GM12873 (cell line): ENCODE data around the gene BRPF1.

ENCODE experiments used
- CTCF ChIP-seq: IDR thresholded peaks from 2 replicates; pipeline ENCODE4 v1.5.1; 2012; ENCODE audit warnings: low read depth, mild to moderate bottlenecking, moderate library complexity, low read length, control low read depth; ENCODE audit not compliant: insufficient read depth; ENCODE audit errors: missing control alignments

The BRPF1 gene

GRCh38 chr3:9703240-9703639, 28.3 kb upstream of the BRPF1 start:
- no peak for TF ChIP-seq CTCF

GRCh38 chr3:9703736-9704346, 27.7 kb upstream of the BRPF1 start, which contains the start of gene CPNE9:
Gene CPNE9 (plus strand): TSS chr3:9703833. CDS start chr3:9703997, 164 bp downstream.
- no peak for TF ChIP-seq CTCF

DNA sequence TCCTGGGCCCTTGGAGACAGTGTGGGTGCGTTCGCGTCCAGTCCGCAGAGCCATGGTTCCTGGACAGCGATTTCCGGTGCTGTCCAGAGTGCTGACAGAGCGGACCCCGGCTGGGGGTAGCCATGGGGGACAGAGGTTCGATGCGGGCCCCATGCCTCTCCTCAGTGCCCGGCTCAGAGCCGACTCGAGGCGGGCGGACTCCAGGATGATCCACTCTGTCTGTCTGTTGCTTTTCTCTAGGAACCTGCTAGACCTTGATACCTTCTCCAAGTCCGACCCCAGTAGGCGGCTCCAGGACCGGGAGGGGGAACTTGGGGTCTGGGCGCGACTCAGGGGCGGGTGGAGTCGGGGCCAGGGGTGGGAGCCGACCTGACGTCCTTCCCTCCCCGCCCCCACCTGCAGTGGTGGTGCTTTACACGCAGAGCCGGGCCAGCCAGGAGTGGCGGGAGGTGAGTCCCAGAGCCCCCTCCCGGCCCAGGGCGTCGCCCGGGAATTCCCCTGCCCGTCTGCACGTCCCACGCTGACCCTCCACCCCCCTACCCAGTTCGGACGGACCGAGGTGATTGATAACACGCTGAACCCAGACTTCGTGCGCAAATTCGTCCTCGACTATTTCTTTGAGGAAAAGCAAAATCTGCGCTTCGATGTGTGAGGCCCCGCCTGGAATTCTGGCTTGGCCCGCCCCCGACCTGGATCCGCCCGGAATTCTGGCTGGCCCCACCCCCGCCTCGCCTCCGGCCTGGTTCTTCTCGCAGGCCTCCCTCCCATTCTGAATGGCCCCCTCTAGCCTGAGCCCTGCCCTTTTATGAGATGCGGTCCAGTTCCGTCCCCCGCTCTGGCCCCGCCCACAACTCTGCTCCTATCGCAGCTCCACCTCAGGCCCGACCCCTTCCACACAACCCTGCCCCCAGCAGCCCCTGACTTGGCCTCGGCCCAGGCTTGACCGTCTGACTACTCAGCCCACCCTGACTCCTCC, 26.9 kb upstream of the BRPF1 start:
- TF ChIP-seq CTCF: no peak

- TF ChIP-seq CTCF: no peak
These were observed 21.3 kb upstream of the BRPF1 start for GRCh38 chr3:9710174-9710739.

DNA sequence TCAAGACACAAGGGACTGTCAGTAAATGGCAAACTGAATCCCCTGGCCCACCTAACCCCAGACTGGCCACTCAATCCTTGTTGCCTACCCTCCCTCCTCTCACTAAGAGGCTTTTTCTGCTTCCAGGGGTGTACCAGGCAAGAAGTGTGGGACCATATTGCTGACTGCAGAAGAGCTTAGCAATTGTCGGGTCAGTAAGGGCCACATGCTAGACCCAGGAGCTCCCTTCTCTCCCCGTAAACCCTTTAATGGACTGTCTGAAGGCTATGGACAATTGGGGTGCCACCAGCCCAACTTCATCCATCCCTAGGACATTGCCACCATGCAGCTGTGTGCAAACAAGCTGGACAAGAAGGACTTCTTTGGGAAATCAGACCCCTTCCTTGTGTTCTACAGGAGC, 19.1 kb upstream of the BRPF1 start:
- no peak for TF ChIP-seq CTCF

DNA sequence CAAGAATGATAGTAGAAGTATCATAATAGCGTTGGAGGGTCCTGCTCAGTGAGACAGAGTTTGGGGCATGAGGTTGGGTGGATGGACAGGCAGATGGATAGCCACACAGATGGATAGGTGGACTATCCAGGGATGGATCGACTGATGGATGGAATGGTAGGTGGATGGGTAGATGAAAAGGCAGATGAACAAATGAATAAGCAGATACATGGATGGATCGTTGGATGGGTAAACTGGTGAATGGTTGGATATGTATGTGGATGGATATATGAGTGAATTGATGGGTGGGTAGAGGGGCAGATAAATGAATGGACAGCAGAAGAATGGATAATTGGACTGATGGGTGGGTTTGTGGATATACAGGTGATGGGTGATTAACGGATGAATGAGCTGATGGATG, 18.4 kb upstream of the BRPF1 start:
- no peak for TF ChIP-seq CTCF

- TF ChIP-seq CTCF: no peak
These were observed 16.4 kb upstream of the BRPF1 start for GRCh38 chr3:9715136-9715535.
